Smooth muscle cell (in vitro differentiated cells): Measurements from ENCODE around the gene BCR. TPM values are rescaled to one million over a fixed set of nuclear protein-coding genes. Genes with fewer than 3 reads are reported as not detected.
"Not testable (repeated sequence)": the region's sequence is repeated elsewhere in the genome, so short reads cannot be mapped to it uniquely, and the experiment has no call there.

Experiments used
- DNase-seq: peaks from one replicate; lab custom pipeline; 2025; ENCODE audit not compliant: unreplicated experiment; lab: John Stamatoyannopoulos, UW
- H2AFZ ChIP-seq: fragments of 200-600 bp; sonication (generic); 2 replicates; pipeline ENCODE4 v1.6.0; 2016; ENCODE audit warnings: antibody characterized with exemption, low read depth, mild to moderate bottlenecking
- H3F3A ChIP-seq: fragments of 200-600 bp; sonication (generic); 2 replicates; pipeline ENCODE4 v1.6.0; 2017; ENCODE audit warnings: antibody characterized with exemption, low read depth
- H3K27ac ChIP-seq: fragments of 200-600 bp; sonication (generic); 2 replicates; pipeline ENCODE4 v1.5.1; 2016; ENCODE audit warnings: low read depth, mild to moderate bottlenecking
- H3K27me3 ChIP-seq: fragments of 200-600 bp; sonication (generic); 2 replicates; pipeline ENCODE4 v1.6.1; 2016; ENCODE audit warnings: low read depth, mild to moderate bottlenecking
- H3K36me3 ChIP-seq: fragments of 200-600 bp; sonication (generic); 2 replicates; pipeline ENCODE4 v1.5.1; 2016; ENCODE audit warnings: low read depth
- H3K4me1 ChIP-seq: fragments of 200-600 bp; sonication (generic); 2 replicates; pipeline ENCODE4 v1.5.1; 2016; ENCODE audit warnings: low read depth
- H3K4me2 ChIP-seq: fragments of 200-600 bp; sonication (generic); 2 replicates; pipeline ENCODE4 v1.6.0; 2016; ENCODE audit warnings: mild to moderate bottlenecking
- H3K4me3 ChIP-seq: fragments of 200-600 bp; sonication (generic); 2 replicates; pipeline ENCODE4 v1.5.1; 2016; ENCODE audit warnings: mild to moderate bottlenecking
- H3K79me2 ChIP-seq: fragments of 200-600 bp; sonication (generic); 2 replicates; pipeline ENCODE4 v1.6.0; 2016; ENCODE audit warnings: low read depth, mild to moderate bottlenecking
- H3K9ac ChIP-seq: fragments of 200-600 bp; sonication (generic); 2 replicates; pipeline ENCODE4 v1.6.0; 2016; ENCODE audit warnings: low read depth
- H3K9me3 ChIP-seq: fragments of 200-600 bp; sonication (generic); replicated peaks from 2 replicates; pipeline ENCODE4 v1.5.1; 2016; ENCODE audit warnings: low read depth
- H4K20me1 ChIP-seq: fragments of 200-600 bp; sonication (generic); 2 replicates; pipeline ENCODE4 v1.6.0; 2016; ENCODE audit warnings: low read depth
- CTCF ChIP-seq: fragments of 200-600 bp; sonication (generic); IDR thresholded peaks from 2 replicates; pipeline ENCODE4 v1.5.1; 2017; ENCODE audit warnings: borderline replicate concordance, mild to moderate bottlenecking, antibody characterized with exemption; ENCODE audit not compliant: insufficient read depth, poor library complexity, severe bottlenecking
- WGBS: methylation state at CpG from one replicate; pipeline ENCODE4 v1.1.7; 2016; ENCODE audit warnings: low lambda C conversion rate; 5-methylcytosine and 5-hydroxymethylcytosine counted together
- polyA plus RNA-seq: library from polyadenylated mRNA; unstranded; fragments of >200 nt; fragmentation: Nextera tagmentation; extraction: Ambion mirVana; gene quantifications from 2 replicates; pipeline ENCODE4 v1.2.1, GENCODE V29; 2016
- total RNA-seq: library from RNA; depleted of rRNA; stranded (reverse); fragments of >200 nt; gene quantifications from 2 replicates; pipeline ENCODE4 v1.2.3, GENCODE V29; 2014

BCR gene
- total and polyA plus RNA-seq, 2 experiments from 2014 or later: 11.1 to 13.4 TPM

DNA sequence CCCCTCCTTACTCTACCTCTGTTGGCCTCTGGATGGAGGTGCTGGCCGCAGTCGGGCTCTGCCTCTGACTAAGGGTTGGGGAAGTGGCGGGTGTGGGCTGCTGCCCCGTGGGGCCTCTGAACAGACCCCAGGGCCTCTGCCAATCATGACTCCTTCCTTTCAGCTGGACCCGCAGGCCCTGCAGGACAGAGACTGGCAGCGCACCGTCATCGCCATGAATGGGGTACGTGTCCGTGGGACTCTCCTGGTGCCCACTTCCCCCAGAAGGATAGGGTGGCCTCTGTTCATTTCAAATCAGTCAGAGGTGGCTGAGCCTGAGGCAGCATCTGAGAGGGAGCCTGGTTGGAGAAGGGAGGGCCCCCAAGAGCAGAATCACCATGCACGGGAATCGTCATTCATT lies 129.0 kb downstream of the BCR start:
- not testable (repeated sequence) for H3K36me3 ChIP-seq, H4K20me1 ChIP-seq, H3F3A ChIP-seq, H3K9ac ChIP-seq, H3K4me1 ChIP-seq, H3K4me3 ChIP-seq, H3K27me3 ChIP-seq, H2AFZ ChIP-seq, H3K27ac ChIP-seq, DNase-seq, H3K79me2 ChIP-seq, H3K9me3 ChIP-seq, H3K4me2 ChIP-seq
- WGBS: 95% methylated on average over 10 of the region's 12 CpGs

DNA sequence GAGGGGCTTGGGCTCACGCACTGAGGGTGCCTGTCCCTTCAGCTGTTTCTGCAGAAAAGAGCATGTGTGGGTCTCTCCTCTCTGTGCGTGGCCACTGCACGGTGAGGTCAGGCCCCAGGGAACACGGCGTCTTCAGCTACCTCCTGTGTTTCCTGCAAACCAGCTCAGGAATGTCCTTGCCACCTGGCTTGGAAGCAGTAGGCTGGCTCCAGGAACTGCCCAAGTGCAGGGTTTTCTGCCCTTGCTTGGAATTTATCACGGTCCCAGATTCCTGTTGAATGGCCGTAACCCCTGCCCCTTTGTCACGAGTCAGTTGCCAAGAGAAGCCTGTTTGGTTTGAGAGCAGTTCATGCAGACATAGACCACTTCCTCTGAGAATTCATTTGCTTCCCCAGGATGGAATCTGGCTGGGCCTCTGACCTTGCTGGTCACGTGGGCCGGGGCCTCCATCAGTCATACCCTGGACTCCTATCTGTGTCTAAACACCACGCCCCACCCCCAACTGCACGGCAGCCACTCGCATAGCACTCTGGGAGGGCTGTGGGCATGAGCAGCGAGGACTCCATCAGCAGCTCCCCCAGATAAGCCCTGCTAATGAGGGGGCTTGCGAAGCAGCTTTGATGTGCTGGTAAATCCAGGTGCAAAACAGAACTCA lies 130.3 kb downstream of the BCR start:
- whole genome bisulfite sequencing: 92% methylated on average over 7 of the region's 15 CpGs
- not testable (repeated sequence) for DNase-seq, H3K4me2 ChIP-seq

GRCh38 chr22:23311635-23312420 lies 131.5 kb downstream of the BCR start:
- H2AFZ ChIP-seq, H3K36me3 ChIP-seq, H3K4me1 ChIP-seq, H3K27ac ChIP-seq, H4K20me1 ChIP-seq, H3K79me2 ChIP-seq, H3K9ac ChIP-seq, H3K4me3 ChIP-seq, H3K9me3 ChIP-seq, H3K4me2 ChIP-seq, H3K27me3 ChIP-seq, H3F3A ChIP-seq, DNase-seq: not testable (repeated sequence)
- over 99% methylated on average over 18 of the region's 18 CpGs for WGBS

More for the DNA sequence above, 130.3 kb downstream of the BCR start:
- H2AFZ ChIP-seq, H3K9ac ChIP-seq, H3K27ac ChIP-seq, H3K79me2 ChIP-seq, H3K27me3 ChIP-seq, H3K36me3 ChIP-seq, H4K20me1 ChIP-seq, H3F3A ChIP-seq, H3K4me1 ChIP-seq, H3K4me3 ChIP-seq, H3K9me3 ChIP-seq: not testable (repeated sequence)

DNA sequence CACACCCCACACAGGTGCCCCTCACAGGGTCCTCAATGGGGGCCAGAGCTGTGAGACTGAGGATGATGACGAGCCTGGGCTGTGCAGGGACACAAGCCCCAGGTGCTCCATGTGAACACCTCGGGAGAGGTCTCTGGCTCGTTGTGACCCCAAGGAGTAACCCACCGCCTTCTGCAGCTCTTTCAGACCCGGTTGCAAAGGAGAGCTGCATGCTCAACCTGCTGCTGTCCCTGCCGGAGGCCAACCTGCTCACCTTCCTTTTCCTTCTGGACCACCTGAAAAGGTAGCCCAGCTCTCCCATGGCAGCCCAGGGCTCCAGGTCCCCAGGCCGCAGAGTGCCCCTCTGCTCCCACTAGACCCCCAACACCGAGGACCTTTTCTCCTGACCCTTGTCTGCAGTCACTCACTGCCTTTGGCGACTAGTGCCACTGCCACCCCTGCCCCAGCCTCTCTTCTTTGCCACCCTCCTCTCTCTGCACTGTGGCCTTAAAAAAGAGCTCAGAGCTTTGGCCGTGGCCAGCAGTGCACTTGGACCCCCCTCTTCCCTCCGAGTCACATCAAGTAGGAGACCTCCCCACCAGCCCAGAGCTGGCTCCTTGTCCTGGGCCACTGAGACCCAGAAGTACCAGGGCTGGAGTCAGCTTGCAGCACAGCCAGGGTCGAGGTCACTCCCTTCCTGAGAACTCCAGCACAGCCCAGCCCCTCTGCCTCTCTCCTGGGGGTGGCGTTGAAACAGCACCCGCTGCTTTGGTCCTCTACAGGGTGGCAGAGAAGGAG lies 133.7 kb downstream of the BCR start:
- no peak for DNase-seq
- no peak overlapping the region for H3K27ac ChIP-seq
- H2AFZ ChIP-seq: no peak overlapping the region
- WGBS: 96% methylated on average over 14 of the region's 14 CpGs
- no peak overlapping the region for H3K4me3 ChIP-seq
- H3K4me1 ChIP-seq: no peaks in the 10 kb centered on the region
- H3K27me3 ChIP-seq: no peaks in the 10 kb centered on the region
- H3K36me3 ChIP-seq: no peaks in the 10 kb centered on the region
- H4K20me1 ChIP-seq: no peaks in the 10 kb centered on the region
- H3K9me3 ChIP-seq: no peaks in the 10 kb centered on the region
- no peaks in the 10 kb centered on the region for H3K79me2 ChIP-seq
- no peak for TF ChIP-seq CTCF
- no peak overlapping the region for H3K4me2 ChIP-seq
- no peak overlapping the region for H3K9ac ChIP-seq
- H3F3A ChIP-seq: no peaks in the 10 kb centered on the region
